ENCODE measurements around the gene RAB3C.
"Not testable (repeated sequence)": the region's sequence is repeated elsewhere in the genome, so short reads cannot be mapped to it uniquely, and the experiment has no call there.

RAB3C gene

DNA sequence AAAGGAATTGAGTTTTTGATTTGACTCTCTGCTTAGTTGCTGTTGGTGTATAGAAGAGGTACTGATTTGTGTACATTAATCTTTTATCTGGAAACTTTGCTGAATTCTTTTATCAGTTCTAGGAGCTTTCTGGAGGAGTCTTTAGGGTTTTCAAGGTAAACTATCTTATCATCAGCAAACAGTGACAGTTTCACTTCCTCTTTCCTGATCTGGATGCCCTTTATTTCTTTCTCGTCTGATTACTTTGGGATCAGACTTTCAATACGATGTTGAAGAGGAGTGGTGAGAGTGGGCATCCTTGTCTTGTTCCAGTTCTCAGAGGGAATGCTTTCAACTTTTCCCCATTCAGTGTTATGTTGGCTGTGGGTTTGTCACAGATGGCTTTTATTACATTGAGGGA is 17.7 kb downstream of the RAB3C start:
- DNase-seq (ENCODE audit: extremely low read depth in 1 of 2, low read depth in 1 of 2), result not testable (repeated sequence)

GRCh38 chr5:58602889-58603288 is 20.0 kb downstream of the RAB3C start:
- not testable (repeated sequence) for DNase-seq (ENCODE audit: extremely low read depth in 1 of 2, low read depth in 1 of 2)

GRCh38 chr5:58606064-58606463 is 23.2 kb downstream of the RAB3C start:
- DNase-seq (ENCODE audit: extremely low read depth in 1 of 2, low read depth in 1 of 2), result no peak

DNA sequence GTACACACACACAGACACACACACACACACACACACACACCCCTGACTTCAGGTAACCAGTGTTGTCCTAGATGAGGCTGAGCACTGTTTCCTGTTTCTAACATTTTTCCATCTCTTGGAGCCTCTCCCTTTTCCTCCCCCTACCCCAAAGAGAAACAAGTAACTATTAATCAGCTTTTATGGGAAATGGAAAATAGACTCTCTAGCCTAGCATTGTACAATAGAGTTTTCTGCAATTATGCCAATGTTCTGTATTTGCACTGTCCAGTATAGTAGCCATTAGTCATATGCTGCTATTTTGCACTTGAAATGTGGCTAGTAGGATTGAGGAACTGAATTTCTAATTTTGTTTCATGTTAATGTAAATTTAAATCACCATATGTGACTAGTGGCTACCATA is 33.1 kb downstream of the RAB3C start:
- DNase-seq (ENCODE audit: extremely low read depth in 1 of 2, low read depth in 1 of 2), result no peak

GRCh38 chr5:58617241-58617640 is 34.4 kb downstream of the RAB3C start:
- no peak for DNase-seq (ENCODE audit: extremely low read depth in 1 of 2, low read depth in 1 of 2)

DNA sequence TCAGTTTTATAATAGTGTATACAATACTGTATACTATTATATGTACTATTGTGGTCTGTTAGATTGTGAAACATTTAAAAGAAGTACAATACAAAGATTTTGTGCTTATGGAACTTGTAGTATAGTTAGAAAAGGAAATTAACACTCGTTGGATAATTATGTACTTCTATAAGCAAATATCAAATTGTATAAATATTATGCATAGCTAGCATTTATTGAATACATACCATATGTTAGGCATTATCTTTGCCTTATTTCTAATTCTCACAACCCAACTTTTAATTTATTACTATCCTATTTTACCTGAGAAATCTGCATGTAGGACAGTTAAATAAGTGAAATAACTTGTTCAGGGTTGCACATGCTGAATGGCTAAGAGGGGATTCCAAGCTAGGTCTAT is 37.5 kb downstream of the RAB3C start:
- DNase-seq (ENCODE audit: extremely low read depth in 1 of 2, low read depth in 1 of 2), result no peak

DNA sequence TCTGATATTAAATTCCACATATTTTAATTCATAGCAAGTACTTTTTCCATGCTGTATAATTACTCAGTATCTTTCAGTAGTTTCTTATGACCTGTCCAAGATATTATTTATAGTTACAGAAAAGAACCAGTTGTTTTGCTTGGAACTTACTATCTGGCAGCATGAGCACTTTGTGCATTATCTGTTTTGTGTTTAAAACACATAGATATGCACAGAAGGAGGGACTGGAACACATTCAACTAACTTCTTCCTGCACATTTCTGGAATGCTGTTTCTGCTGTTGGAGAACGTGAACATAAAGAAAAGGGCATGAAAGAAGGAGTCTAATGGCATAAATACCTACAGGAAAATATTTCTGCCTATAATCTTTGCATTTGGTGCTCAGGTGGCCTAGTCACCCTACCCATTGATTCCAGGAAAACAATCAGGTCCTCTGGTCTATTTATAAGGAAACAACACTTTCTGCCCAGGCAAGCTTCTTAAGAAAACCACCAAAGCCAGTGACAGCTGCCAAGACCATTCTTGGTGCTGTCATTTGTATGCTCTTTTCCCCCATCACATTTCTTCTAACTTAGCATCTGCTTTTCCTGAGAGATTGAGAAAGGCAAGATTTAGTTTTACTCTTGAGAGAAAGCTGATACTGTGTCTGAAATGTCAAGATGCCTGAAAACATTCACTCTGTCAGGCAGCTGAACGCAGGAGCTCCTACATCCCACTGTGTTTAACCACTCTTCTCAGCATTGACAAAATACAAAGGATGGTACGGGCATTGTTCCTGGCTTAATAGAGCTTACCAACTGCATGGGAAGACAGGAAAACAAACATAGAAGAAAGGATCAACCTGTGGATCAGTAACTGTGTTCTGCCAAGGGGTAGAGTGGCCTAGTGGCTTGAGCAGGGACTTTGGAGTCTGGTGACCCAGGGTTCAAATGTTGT is 40.3 kb downstream of the RAB3C start:
- no peak for DNase-seq (ENCODE audit: extremely low read depth in 1 of 2, low read depth in 1 of 2)

GRCh38 chr5:58628626-58629025 is 45.8 kb downstream of the RAB3C start:
- DNase-seq (ENCODE audit: extremely low read depth in 1 of 2, low read depth in 1 of 2), result no peak

GRCh38 chr5:58629271-58630159 is 46.6 kb downstream of the RAB3C start:
- DNase-seq (ENCODE audit: extremely low read depth in 1 of 2, low read depth in 1 of 2), result no peak

GRCh38 chr5:58631895-58632294 is 49.0 kb downstream of the RAB3C start:
- DNase-seq (ENCODE audit: extremely low read depth in 1 of 2, low read depth in 1 of 2), result no peak

GRCh38 chr5:58635416-58635815 is 52.5 kb downstream of the RAB3C start:
- DNase-seq (ENCODE audit: extremely low read depth in 1 of 2, low read depth in 1 of 2), result no peak

DNA sequence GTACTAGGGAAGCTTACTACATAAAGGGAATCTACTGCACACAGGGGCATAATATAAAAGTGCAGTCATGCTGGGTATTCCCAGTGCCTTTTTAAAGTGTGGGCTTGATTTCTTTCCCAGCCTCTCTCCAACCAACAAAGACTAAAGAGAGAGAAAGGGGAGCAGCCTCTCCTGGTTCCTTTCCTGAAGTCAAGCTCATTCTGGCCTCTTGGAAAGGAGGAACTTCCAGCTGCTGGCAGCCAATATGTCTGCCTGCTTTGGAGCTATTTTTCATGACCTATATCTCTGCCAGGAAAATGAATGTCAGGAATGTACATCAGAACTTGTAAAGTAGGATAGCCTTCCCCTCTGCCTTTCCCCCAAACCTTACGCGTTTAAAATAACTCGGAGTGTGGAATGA is 57.1 kb downstream of the RAB3C start:
- no peak for DNase-seq (ENCODE audit: extremely low read depth in 1 of 2, low read depth in 1 of 2)

DNA sequence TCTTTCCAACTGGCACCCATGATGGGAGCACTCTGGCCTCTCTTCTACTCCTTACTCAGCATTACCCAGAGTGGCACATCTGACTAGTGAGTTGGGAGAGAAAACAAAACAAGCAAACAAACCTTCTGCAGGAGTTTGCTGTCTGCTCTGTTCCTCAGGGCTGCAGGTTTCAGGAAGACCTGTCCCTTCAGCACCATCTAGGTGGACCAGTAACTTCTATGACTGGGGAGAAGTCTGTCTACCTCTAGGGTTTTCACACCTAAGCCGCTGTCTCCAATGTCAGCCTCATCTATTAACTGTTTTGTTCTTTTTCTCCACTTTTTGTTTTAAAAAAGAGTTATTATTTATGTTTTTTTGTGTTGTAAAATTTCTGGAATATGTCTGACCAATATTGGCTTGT is 58.7 kb downstream of the RAB3C start:
- DNase-seq (ENCODE audit: extremely low read depth in 1 of 2, low read depth in 1 of 2), result no peak

- no peak for DNase-seq (ENCODE audit: extremely low read depth in 1 of 2, low read depth in 1 of 2)
These were observed 66.0 kb downstream of the RAB3C start for GRCh38 chr5:58648846-58649245.

DNA sequence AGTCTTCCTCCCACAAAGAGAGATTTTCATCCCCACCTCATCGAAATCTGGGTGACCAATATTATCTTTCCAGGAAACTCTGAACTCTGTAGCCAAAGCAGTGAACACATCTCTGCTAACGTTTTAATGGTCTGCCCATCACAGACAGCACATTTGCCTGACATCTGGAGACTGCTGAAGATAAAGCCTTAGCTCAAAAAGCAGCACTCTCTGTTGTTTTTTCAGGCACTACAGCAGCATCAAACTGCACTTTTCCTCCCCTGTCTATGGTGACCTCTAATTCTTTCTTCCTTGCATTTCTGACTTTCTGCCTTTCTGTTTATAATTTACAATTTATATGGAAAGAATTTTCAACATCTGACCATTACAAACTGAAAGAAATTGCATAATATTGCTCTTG is 66.8 kb downstream of the RAB3C start:
- no peak for DNase-seq (ENCODE audit: extremely low read depth in 1 of 2, low read depth in 1 of 2)

- no peak for DNase-seq (ENCODE audit: extremely low read depth in 1 of 2, low read depth in 1 of 2)
These were observed 70.6 kb downstream of the RAB3C start for GRCh38 chr5:58653521-58653920.

GRCh38 chr5:58666141-58666540 is 83.3 kb downstream of the RAB3C start:
- DNase-seq (ENCODE audit: extremely low read depth in 1 of 2, low read depth in 1 of 2), result no peak

- no peak for DNase-seq (ENCODE audit: extremely low read depth in 1 of 2, low read depth in 1 of 2)
These were observed 84.0 kb downstream of the RAB3C start for GRCh38 chr5:58666598-58667581.

GRCh38 chr5:58670582-58670981 is 87.7 kb downstream of the RAB3C start:
- no peak for DNase-seq (ENCODE audit: extremely low read depth in 1 of 2, low read depth in 1 of 2)

- no peak for DNase-seq (ENCODE audit: extremely low read depth in 1 of 2, low read depth in 1 of 2)
These were observed 88.3 kb downstream of the RAB3C start for GRCh38 chr5:58671155-58671554.

GRCh38 chr5:58672521-58672920 is 89.6 kb downstream of the RAB3C start:
- DNase-seq (ENCODE audit: extremely low read depth in 1 of 2, low read depth in 1 of 2), result no peak
